Epithelial cell of esophagus (primary cell): ENCODE results near the gene LOC128125822.
"Not testable (repeated sequence)": the region's sequence is repeated elsewhere in the genome, so short reads cannot be mapped to it uniquely, and the experiment has no call there.

ENCODE experiments used
- DNase-seq: peaks from one replicate; pipeline ENCODE4 v3.0.0; 2010; ENCODE audit warnings: low read depth
- H3K4me3 ChIP-seq: 2 replicates; pipeline ENCODE4 v1.5.1; 2011; ENCODE audit warnings: mild to moderate bottlenecking, low read length, control low read depth
- TF ChIP-seq, protein P1 (sequence below): IDR thresholded peaks from 2 replicates; pipeline ENCODE4 v1.5.1; 2011; ENCODE audit warnings: low read depth, mild to moderate bottlenecking, low read length, control low read depth, inconsistent platforms; ENCODE audit not compliant: insufficient read depth; ENCODE audit errors: missing control alignments

The LOC128125822 gene

GRCh38 chr6:63572044-63572746 lies at the start of gene LOC128125822, which contains the start of gene PTP4A1:
LOC128125822 (plus strand) TSS chr6:63572480.
PTP4A1 (plus strand) TSS chr6:63572480; CDS start chr6:63576881, 4,401 bp downstream.
- peak within 1 kb of the TSS; percentile 92 for H3K4me3 ChIP-seq
- peak; percentile 98 for DNase-seq
- TF ChIP-seq, protein P1, sequence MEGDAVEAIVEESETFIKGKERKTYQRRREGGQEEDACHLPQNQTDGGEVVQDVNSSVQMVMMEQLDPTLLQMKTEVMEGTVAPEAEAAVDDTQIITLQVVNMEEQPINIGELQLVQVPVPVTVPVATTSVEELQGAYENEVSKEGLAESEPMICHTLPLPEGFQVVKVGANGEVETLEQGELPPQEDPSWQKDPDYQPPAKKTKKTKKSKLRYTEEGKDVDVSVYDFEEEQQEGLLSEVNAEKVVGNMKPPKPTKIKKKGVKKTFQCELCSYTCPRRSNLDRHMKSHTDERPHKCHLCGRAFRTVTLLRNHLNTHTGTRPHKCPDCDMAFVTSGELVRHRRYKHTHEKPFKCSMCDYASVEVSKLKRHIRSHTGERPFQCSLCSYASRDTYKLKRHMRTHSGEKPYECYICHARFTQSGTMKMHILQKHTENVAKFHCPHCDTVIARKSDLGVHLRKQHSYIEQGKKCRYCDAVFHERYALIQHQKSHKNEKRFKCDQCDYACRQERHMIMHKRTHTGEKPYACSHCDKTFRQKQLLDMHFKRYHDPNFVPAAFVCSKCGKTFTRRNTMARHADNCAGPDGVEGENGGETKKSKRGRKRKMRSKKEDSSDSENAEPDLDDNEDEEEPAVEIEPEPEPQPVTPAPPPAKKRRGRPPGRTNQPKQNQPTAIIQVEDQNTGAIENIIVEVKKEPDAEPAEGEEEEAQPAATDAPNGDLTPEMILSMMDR = no peak

DNA sequence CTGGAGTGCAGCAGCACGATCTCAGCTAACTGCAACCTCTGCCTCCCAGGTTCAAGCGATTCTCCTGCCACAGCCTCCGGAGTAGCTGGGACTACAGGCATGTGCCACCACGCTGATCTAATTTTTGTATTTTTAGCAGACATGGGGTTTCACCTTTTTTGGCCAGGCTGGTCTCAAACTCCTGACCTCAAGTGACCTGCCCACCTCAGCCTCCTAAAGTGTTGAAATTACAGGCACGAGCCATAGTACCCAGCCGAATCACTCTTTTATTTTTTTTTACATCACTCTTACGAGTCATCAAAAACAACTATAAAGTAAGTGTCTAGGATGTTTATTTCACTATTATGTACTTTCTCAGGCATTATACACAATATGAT lies 49.4 kb upstream of the LOC128125822 start:
- peak; percentile 11 for DNase-seq
- not testable (repeated sequence) for H3K4me3 ChIP-seq

- no peak for DNase-seq
- TF ChIP-seq, protein P1 = no peak
- no peak overlapping the region for H3K4me3 ChIP-seq
These were observed 48.6 kb upstream of the LOC128125822 start for GRCh38 chr6:63523630-63524029.

GRCh38 chr6:63525186-63525878 lies 46.9 kb upstream of the LOC128125822 start:
- H3K4me3 ChIP-seq = no peak overlapping the region
- DNase-seq = no peak
- TF ChIP-seq, protein P1 = no peak

DNA sequence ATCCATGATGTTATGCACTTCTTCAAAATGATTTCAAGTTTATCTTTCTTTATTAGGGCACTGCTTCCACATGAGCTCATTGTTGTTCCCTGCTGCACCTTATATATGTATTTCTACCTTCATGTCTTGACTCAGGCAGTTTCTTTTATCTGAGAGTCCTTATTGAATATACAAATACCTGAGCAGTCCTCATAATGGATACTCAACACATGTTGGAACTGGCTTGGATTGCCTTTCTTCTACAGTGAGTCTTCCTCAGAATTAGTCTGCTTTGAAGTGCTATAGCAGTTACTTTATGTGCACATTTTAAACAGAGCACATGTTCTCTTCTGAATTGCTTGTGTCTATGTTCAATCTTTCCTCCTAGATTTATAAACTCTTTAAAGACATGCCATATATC lies 45.3 kb upstream of the LOC128125822 start:
- H3K4me3 ChIP-seq = no peak overlapping the region
- TF ChIP-seq, protein P1 = no peak
- DNase-seq = peak; percentile 55

DNA sequence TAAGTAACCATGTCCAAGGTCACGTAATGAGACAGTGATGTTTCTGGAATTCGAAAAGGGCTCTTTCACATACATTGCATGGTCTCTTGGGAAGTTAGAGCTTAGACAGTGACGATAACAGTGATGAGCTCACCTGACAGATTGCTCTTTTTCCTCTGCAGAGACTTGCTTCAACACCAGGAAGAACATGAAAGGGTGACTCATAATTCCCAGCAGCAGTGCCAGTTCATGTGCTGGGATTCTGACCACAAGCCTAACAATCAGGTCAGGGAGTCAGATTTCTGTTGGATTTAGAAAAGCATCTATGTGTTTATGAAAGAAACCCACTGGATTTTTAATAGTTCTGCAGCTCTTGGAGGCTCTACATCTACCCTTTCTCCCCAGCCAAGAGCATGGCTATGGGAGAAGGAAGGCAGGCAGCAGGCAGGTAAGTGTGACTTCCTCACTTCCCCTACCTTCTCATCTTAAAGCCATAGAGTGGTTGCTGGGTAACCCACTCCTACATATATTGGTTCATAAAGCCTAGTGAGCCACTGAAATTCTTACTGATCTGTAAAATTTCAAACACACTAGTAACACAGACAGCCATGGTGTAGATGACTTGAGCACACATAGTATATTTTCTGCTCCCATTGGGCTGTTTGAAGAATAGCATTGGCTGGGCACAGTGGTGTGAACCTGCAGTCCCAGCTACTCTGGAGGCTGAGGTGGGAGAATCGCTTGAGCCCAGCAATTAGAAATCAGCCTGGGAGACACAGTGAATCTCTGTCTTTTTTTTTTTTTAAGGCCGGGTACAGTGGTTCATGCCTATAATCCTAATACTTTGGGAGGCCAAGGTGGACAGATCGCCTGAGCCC lies 44.4 kb upstream of the LOC128125822 start:
- H3K4me3 ChIP-seq = no peak overlapping the region
- DNase-seq = peak; percentile 99
- TF ChIP-seq, protein P1 = no peak

- DNase-seq = peak; percentile 29
- H3K4me3 ChIP-seq = no peak overlapping the region
- TF ChIP-seq, protein P1 = no peak
These were observed 42.8 kb upstream of the LOC128125822 start for GRCh38 chr6:63529498-63529897.
